GM23338 (cell line): ENCODE data around the gene CAMTA1. TPM values are rescaled to one million over a fixed set of nuclear protein-coding genes. Genes with fewer than 3 reads are reported as not detected.

Experiments
- ATAC-seq: fragments of 200-7000 bp; cut with Tn5 transposase; 3 replicates; pipeline ENCODE4 v1.9.1; 2020
- DNase-seq: peaks from one replicate; pipeline ENCODE4 v3.0.0-alpha.2; 2015; ENCODE audit warnings: low spot score
- H2AFZ ChIP-seq: fragments of 200-600 bp; sonication (generic); 2 replicates; pipeline ENCODE4 v1.8.0; 2016; ENCODE audit warnings: antibody characterized with exemption, mild to moderate bottlenecking, moderate library complexity
- H3F3A ChIP-seq: fragments of 200-600 bp; sonication (generic); replicated peaks from 2 replicates; pipeline ENCODE4 v1.8.0; 2017; ENCODE audit warnings: antibody characterized with exemption, mixed run types, low read depth
- H3K27ac ChIP-seq: fragments of 200-600 bp; sonication (generic); 2 replicates; pipeline ENCODE4 v1.6.1; 2016; ENCODE audit warnings: low read depth
- H3K27me3 ChIP-seq: fragments of 200-600 bp; sonication (generic); 2 replicates; pipeline ENCODE4 v1.8.0; 2016; ENCODE audit warnings: mild to moderate bottlenecking, mixed run types, moderate library complexity; ENCODE audit not compliant: insufficient read depth
- H3K36me3 ChIP-seq: fragments of 200-600 bp; sonication (generic); 2 replicates; pipeline ENCODE4 v1.8.0; 2016; ENCODE audit warnings: mild to moderate bottlenecking; ENCODE audit not compliant: insufficient read depth
- H3K4me1 ChIP-seq: fragments of 200-600 bp; sonication (generic); 2 replicates; pipeline ENCODE4 v1.8.0; 2016; ENCODE audit warnings: mild to moderate bottlenecking, moderate library complexity; ENCODE audit not compliant: insufficient read depth
- H3K4me2 ChIP-seq: fragments of 200-600 bp; sonication (generic); 2 replicates; pipeline ENCODE4 v1.7.1; 2017; ENCODE audit warnings: mixed run types
- H3K4me3 ChIP-seq: fragments of 200-600 bp; sonication (generic); 2 replicates; pipeline ENCODE4 v1.6.1; 2016; ENCODE audit warnings: mixed run types
- H3K79me2 ChIP-seq: fragments of 200-600 bp; sonication (generic); replicated peaks from 2 replicates; pipeline ENCODE4 v1.8.0; 2017; ENCODE audit warnings: mild to moderate bottlenecking; ENCODE audit not compliant: insufficient read depth
- H3K9me2 ChIP-seq: fragments of 200-600 bp; sonication (generic); 2 replicates; pipeline ENCODE4 v1.8.0; 2017; ENCODE audit not compliant: insufficient read depth
- H4K20me1 ChIP-seq: fragments of 200-600 bp; sonication (generic); replicated peaks from 2 replicates; pipeline ENCODE4 v1.8.0; 2017; ENCODE audit warnings: mild to moderate bottlenecking; ENCODE audit not compliant: insufficient read depth
- H3K27ac Mint-ChIP-seq: 2 replicates; pipeline ENCODE4 v1.8.0; 2020; ENCODE audit warnings: inconsistent platforms, mild to moderate bottlenecking, moderate library complexity, mixed read lengths
- H3K27me3 Mint-ChIP-seq: 3 replicates; pipeline ENCODE4 v1.8.0; 2022; ENCODE audit warnings: low read depth, mild to moderate bottlenecking, moderate library complexity, mixed read lengths, inconsistent platforms; ENCODE audit not compliant: insufficient read depth, poor library complexity
- H3K36me3 Mint-ChIP-seq: 3 replicates; pipeline ENCODE4 v1.8.0; 2021; ENCODE audit warnings: low read depth, mild to moderate bottlenecking, inconsistent platforms, moderate library complexity, mixed read lengths
- H3K4me1 Mint-ChIP-seq: 3 replicates; pipeline ENCODE4 v1.8.0; 2020; ENCODE audit warnings: mild to moderate bottlenecking, inconsistent platforms, mixed read lengths
- H3K4me3 Mint-ChIP-seq: 3 replicates; pipeline ENCODE4 v1.8.0; 2021; ENCODE audit warnings: moderate library complexity, mild to moderate bottlenecking, inconsistent platforms, mixed read lengths
- H3K9me3 Mint-ChIP-seq: 3 replicates; pipeline ENCODE4 v1.8.0; 2020; ENCODE audit warnings: moderate library complexity, mild to moderate bottlenecking, inconsistent platforms, mixed read lengths
- CREB1 ChIP-seq: fragments of 250-450 bp; sonication (Bioruptor Pico); IDR thresholded peaks from 2 replicates; pipeline ENCODE4 v1.5.0; 2020; ENCODE audit warnings: low read depth, mild to moderate bottlenecking, moderate library complexity
- EZH2 ChIP-seq: fragments of 200-600 bp; sonication (generic); IDR thresholded peaks from one replicate; pipeline ENCODE4 v1.8.0; 2017; ENCODE audit warnings: antibody characterized with exemption, mild to moderate bottlenecking, low read depth; ENCODE audit not compliant: unreplicated experiment
- EZH2phosphoT487 ChIP-seq: fragments of 200-600 bp; sonication (generic); IDR thresholded peaks from one replicate; pipeline ENCODE4 v1.8.1; 2018; ENCODE audit warnings: antibody characterized with exemption; ENCODE audit not compliant: unreplicated experiment
- JUNB ChIP-seq: IDR thresholded peaks from one replicate; pipeline ENCODE4 v1.6.1; 2016; ENCODE audit warnings: antibody characterized with exemption; ENCODE audit not compliant: unreplicated experiment
- NANOG ChIP-seq: IDR thresholded peaks from 2 replicates; pipeline ENCODE4 v1.6.1; 2016; ENCODE audit warnings: antibody characterized with exemption, borderline replicate concordance
- POLR2AphosphoS5 ChIP-seq: IDR thresholded peaks from 2 replicates; pipeline ENCODE4 v1.6.1; 2016; ENCODE audit warnings: antibody characterized with exemption, low read depth
- STAT1 ChIP-seq: IDR thresholded peaks from one replicate; pipeline ENCODE4 v1.6.1; 2016; ENCODE audit warnings: antibody characterized with exemption; ENCODE audit not compliant: unreplicated experiment
- ZNF114 ChIP-seq: fragments of 250-450 bp; sonication (Bioruptor Pico); IDR thresholded peaks from 2 replicates; pipeline ENCODE4 v1.5.0; 2020; ENCODE audit warnings: mild to moderate bottlenecking, moderate library complexity
- ZNF331 ChIP-seq: fragments of 250-450 bp; sonication (Bioruptor Pico); IDR thresholded peaks from 2 replicates; pipeline ENCODE4 v1.5.0; 2020; ENCODE audit warnings: low read depth, mild to moderate bottlenecking, moderate library complexity
- polyA plus RNA-seq: library from polyadenylated mRNA; unstranded; fragments of >200 nt; fragmentation: Nextera tagmentation; extraction: Ambion mirVana; gene quantifications from 2 replicates; pipeline ENCODE4 v1.2.1, GENCODE V29; 2016
- total RNA-seq: library from RNA; depleted of rRNA; stranded (reverse); fragments of >200 nt; shearing (Covaris generic); gene quantifications from 2 replicates; pipeline ENCODE4 v1.2.3, GENCODE V29; 2014
- TF ChIP-seq, protein P1 (sequence below), 2 experiments: fragments of 200-600 bp in 1 of 2; sonication (generic) in 1 of 2; conservative IDR thresholded peaks; 2 replicates each; pipeline versions ENCODE4 v1.5.1 to v1.6.1; 2016 to 2017; ENCODE audit warnings: antibody characterized with exemption in 2 of 2, low read depth in 2 of 2, mild to moderate bottlenecking in 2 of 2, moderate library complexity in 1 of 2
- TF ChIP-seq, protein P2 (sequence below): IDR thresholded peaks from one replicate; pipeline ENCODE4 v1.6.1; 2018; ENCODE audit warnings: antibody characterized with exemption; ENCODE audit not compliant: unreplicated experiment
- TF ChIP-seq, protein P3 (sequence below): fragments of 250-450 bp; sonication (Bioruptor Pico); IDR thresholded peaks from 2 replicates; pipeline ENCODE4 v1.5.0; 2020; ENCODE audit warnings: mild to moderate bottlenecking, moderate library complexity
- TF ChIP-seq, protein P4 (sequence below): IDR thresholded peaks from 2 replicates; pipeline ENCODE4 v1.6.1; 2016; ENCODE audit warnings: antibody characterized with exemption

Gene CAMTA1
- total and polyA plus RNA-seq, 2 experiments from 2014 or later, result 115 to 519 TPM

DNA sequence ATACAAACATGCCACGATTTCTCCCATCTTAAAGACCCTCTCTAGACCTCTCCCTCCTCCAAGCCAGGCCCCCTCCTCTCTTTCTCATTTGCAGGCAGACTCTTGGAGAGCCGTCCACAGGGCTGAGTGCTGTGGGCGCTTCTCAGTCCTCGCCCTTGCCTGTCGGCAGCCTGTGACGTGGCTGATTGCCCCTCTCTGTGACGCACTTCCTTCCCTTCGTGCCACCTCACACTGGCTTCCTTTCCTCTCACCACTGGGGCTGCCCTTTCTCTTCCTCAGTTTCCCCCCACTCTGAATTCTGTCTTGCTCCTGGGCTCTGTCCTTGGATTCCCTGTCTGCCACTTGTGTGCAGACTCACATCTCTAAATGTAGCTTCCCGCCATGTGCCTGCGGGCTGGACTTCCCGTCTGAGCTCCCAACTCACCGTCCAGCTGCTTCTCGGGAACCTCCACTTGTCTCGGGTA, 227.2 kb downstream of the CAMTA1 start:
- Mint-ChIP-seq H3K4me3 (no peak overlapping the region; the same call in 2 of the 3 replicates), H3K4me1 (0 out of 3 replicates have a peak, but pooled peaks cover 2% of the 10 kb centered on the region), H3K9me3 (no peaks in the 10 kb centered on the region), H3K27ac (no peak overlapping the region), H3K36me3 (no peaks in the 10 kb centered on the region; the same call in 2 of the 3 replicates), H3K27me3 (peaks cover 4% of the 10 kb centered on the region)
- no peak overlapping the region for H3K4me2 ChIP-seq
- no peaks in the 10 kb centered on the region for H3K9me2 ChIP-seq
- no peaks in the 10 kb centered on the region for H3K27me3 ChIP-seq
- no peaks in the 10 kb centered on the region for H3K79me2 ChIP-seq
- ATAC-seq (no peak), DNase-seq (no peak)
- H2AFZ ChIP-seq, result no peak overlapping the region
- no peaks in the 10 kb centered on the region for H4K20me1 ChIP-seq
- no peaks in the 10 kb centered on the region for H3F3A ChIP-seq
- no peak overlapping the region for H3K4me3 ChIP-seq
- no peaks in the 10 kb centered on the region for H3K36me3 ChIP-seq
- no peaks in the 10 kb centered on the region for H3K4me1 ChIP-seq
- TF ChIP-seq ZNF114 (CRISPR knock-in tag), result no peak
- no peak for TF ChIP-seq JUNB
- no peak for TF ChIP-seq POLR2AphosphoS5
- no peak for TF ChIP-seq EZH2
- TF ChIP-seq, protein P1, sequence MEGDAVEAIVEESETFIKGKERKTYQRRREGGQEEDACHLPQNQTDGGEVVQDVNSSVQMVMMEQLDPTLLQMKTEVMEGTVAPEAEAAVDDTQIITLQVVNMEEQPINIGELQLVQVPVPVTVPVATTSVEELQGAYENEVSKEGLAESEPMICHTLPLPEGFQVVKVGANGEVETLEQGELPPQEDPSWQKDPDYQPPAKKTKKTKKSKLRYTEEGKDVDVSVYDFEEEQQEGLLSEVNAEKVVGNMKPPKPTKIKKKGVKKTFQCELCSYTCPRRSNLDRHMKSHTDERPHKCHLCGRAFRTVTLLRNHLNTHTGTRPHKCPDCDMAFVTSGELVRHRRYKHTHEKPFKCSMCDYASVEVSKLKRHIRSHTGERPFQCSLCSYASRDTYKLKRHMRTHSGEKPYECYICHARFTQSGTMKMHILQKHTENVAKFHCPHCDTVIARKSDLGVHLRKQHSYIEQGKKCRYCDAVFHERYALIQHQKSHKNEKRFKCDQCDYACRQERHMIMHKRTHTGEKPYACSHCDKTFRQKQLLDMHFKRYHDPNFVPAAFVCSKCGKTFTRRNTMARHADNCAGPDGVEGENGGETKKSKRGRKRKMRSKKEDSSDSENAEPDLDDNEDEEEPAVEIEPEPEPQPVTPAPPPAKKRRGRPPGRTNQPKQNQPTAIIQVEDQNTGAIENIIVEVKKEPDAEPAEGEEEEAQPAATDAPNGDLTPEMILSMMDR (conservative IDR thresholded peaks at IDR 0.05; ENCODE audit: low read depth in 2 of 2), result no peak
- no peak for TF ChIP-seq CREB1 (CRISPR knock-in tag)
- TF ChIP-seq, protein P2, sequence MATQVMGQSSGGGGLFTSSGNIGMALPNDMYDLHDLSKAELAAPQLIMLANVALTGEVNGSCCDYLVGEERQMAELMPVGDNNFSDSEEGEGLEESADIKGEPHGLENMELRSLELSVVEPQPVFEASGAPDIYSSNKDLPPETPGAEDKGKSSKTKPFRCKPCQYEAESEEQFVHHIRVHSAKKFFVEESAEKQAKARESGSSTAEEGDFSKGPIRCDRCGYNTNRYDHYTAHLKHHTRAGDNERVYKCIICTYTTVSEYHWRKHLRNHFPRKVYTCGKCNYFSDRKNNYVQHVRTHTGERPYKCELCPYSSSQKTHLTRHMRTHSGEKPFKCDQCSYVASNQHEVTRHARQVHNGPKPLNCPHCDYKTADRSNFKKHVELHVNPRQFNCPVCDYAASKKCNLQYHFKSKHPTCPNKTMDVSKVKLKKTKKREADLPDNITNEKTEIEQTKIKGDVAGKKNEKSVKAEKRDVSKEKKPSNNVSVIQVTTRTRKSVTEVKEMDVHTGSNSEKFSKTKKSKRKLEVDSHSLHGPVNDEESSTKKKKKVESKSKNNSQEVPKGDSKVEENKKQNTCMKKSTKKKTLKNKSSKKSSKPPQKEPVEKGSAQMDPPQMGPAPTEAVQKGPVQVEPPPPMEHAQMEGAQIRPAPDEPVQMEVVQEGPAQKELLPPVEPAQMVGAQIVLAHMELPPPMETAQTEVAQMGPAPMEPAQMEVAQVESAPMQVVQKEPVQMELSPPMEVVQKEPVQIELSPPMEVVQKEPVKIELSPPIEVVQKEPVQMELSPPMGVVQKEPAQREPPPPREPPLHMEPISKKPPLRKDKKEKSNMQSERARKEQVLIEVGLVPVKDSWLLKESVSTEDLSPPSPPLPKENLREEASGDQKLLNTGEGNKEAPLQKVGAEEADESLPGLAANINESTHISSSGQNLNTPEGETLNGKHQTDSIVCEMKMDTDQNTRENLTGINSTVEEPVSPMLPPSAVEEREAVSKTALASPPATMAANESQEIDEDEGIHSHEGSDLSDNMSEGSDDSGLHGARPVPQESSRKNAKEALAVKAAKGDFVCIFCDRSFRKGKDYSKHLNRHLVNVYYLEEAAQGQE, result no peak
- no peak for TF ChIP-seq EZH2phosphoT487
- TF ChIP-seq, protein P3, sequence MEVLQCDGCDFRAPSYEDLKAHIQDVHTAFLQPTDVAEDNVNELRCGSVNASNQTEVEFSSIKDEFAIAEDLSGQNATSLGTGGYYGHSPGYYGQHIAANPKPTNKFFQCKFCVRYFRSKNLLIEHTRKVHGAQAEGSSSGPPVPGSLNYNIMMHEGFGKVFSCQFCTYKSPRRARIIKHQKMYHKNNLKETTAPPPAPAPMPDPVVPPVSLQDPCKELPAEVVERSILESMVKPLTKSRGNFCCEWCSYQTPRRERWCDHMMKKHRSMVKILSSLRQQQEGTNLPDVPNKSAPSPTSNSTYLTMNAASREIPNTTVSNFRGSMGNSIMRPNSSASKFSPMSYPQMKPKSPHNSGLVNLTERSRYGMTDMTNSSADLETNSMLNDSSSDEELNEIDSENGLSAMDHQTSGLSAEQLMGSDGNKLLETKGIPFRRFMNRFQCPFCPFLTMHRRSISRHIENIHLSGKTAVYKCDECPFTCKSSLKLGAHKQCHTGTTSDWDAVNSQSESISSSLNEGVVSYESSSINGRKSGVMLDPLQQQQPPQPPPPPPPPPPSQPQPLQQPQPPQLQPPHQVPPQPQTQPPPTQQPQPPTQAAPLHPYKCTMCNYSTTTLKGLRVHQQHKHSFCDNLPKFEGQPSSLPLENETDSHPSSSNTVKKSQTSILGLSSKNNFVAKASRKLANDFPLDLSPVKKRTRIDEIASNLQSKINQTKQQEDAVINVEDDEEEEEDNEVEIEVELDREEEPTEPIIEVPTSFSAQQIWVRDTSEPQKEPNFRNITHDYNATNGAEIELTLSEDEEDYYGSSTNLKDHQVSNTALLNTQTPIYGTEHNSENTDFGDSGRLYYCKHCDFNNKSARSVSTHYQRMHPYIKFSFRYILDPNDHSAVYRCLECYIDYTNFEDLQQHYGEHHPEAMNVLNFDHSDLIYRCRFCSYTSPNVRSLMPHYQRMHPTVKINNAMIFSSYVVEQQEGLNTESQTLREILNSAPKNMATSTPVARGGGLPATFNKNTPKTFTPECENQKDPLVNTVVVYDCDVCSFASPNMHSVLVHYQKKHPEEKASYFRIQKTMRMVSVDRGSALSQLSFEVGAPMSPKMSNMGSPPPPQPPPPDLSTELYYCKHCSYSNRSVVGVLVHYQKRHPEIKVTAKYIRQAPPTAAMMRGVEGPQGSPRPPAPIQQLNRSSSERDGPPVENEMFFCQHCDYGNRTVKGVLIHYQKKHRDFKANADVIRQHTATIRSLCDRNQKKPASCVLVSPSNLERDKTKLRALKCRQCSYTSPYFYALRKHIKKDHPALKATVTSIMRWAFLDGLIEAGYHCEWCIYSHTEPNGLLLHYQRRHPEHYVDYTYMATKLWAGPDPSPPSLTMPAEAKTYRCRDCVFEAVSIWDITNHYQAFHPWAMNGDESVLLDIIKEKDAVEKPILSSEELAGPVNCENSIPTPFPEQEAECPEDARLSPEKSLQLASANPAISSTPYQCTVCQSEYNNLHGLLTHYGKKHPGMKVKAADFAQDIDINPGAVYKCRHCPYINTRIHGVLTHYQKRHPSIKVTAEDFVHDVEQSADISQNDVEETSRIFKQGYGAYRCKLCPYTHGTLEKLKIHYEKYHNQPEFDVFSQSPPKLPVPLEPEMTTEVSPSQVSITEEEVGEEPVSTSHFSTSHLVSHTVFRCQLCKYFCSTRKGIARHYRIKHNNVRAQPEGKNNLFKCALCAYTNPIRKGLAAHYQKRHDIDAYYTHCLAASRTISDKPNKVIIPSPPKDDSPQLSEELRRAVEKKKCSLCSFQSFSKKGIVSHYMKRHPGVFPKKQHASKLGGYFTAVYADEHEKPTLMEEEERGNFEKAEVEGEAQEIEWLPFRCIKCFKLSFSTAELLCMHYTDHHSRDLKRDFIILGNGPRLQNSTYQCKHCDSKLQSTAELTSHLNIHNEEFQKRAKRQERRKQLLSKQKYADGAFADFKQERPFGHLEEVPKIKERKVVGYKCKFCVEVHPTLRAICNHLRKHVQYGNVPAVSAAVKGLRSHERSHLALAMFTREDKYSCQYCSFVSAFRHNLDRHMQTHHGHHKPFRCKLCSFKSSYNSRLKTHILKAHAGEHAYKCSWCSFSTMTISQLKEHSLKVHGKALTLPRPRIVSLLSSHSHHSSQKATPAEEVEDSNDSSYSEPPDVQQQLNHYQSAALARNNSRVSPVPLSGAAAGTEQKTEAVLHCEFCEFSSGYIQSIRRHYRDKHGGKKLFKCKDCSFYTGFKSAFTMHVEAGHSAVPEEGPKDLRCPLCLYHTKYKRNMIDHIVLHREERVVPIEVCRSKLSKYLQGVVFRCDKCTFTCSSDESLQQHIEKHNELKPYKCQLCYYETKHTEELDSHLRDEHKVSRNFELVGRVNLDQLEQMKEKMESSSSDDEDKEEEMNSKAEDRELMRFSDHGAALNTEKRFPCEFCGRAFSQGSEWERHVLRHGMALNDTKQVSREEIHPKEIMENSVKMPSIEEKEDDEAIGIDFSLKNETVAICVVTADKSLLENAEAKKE, result no peak
- TF ChIP-seq ZNF331 (CRISPR knock-in tag), result no peak
- TF ChIP-seq NANOG, result no peak
- no peak for TF ChIP-seq STAT1
- TF ChIP-seq, protein P4, sequence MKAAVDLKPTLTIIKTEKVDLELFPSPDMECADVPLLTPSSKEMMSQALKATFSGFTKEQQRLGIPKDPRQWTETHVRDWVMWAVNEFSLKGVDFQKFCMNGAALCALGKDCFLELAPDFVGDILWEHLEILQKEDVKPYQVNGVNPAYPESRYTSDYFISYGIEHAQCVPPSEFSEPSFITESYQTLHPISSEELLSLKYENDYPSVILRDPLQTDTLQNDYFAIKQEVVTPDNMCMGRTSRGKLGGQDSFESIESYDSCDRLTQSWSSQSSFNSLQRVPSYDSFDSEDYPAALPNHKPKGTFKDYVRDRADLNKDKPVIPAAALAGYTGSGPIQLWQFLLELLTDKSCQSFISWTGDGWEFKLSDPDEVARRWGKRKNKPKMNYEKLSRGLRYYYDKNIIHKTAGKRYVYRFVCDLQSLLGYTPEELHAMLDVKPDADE, result no peak
- no peak overlapping the region for H3K27ac ChIP-seq
